GM19468 (cell line): Measurements from ENCODE around the gene GHDC.
"Not testable (repeated sequence)": the region's sequence is repeated elsewhere in the genome, so short reads cannot be mapped to it uniquely, and the experiment has no call there.

ENCODE experiments used
- ATAC-seq: cut with Tn5 transposase; IDR thresholded peaks from one replicate; pipeline ENCODE4 v1.9.1; 2021; ENCODE audit warnings: mild to moderate bottlenecking, moderate library complexity, moderate number of reproducible peaks; ENCODE audit not compliant: unreplicated experiment; ENCODE audit errors: extremely low read depth

The GHDC gene, protein sequence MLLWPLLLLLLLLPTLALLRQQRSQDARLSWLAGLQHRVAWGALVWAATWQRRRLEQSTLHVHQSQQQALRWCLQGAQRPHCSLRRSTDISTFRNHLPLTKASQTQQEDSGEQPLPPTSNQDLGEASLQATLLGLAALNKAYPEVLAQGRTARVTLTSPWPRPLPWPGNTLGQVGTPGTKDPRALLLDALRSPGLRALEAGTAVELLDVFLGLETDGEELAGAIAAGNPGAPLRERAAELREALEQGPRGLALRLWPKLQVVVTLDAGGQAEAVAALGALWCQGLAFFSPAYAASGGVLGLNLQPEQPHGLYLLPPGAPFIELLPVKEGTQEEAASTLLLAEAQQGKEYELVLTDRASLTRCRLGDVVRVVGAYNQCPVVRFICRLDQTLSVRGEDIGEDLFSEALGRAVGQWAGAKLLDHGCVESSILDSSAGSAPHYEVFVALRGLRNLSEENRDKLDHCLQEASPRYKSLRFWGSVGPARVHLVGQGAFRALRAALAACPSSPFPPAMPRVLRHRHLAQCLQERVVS

DNA sequence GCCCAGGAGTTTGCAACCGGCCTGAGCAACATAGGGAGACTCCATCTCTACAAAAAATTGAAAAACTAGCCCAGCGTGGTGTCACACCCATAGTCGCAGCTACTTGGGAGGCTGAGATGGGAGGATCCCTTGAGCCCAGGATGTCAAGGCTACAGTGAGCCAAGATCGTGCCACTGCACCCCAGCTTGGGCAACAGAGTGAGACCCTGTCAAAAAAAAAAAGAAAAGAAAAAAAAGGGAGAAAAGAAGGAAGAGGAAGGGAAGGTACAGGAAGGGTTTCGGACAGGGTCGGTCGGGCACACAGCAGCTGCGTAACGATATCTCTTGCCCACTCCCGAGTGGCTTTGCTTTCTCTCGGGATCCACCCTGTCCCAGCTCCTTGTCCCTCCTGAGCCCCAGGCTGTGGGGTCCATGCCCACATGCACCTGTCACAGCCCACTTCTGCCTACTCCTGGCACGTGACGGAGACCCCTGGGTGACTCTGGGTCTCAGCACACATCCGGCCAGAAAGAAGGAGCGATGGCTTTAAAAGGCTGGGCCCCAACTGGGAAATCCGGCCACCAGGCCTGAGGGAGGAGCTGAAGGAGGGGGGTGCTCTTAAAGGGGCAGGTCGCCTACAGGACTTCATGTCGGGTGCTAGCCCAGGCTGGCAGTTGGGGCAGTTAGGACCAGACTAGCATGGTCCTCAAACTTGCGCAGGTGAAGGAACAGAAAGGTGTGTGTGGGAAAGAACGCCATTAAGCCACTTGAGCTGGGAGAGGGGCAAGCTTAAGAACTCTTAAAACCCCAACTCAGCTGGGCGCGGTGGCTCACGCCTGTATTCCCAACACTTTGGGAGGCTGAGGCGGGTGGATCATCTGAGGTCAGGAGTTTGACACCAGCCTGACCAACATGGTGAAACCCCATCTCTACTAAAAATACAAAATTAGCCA lies at the start of gene GHDC:
Gene GHDC, minus strand, starts transcription at position 526 of the 931 bp plus-strand sequence. CDS start 913 bp downstream, outside the sequence.
- no peak for ATAC-seq

DNA sequence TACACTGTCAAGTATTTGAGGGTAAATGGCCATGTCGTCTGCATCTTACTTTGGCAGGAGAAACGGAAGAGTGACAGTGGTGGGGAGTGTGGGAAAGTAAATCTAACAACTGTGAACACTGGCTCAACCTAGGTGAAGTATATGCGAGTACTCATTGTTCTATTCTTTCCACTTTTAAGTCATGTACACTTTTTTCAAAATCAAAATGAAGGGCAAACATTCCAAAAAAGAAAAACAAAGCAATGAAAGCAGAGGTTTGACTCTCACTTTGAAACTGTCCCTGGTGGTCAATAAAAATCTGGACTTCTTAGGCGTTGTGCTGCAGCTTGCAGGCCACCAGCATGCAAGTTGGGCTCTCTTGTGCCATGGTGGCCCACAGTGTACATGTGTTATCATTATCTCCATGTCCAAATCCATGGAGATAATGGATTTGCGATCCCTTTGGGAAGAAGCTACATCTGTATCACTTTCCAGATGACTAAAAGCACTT lies 49.2 kb upstream of the GHDC start:
- no peak for ATAC-seq

DNA sequence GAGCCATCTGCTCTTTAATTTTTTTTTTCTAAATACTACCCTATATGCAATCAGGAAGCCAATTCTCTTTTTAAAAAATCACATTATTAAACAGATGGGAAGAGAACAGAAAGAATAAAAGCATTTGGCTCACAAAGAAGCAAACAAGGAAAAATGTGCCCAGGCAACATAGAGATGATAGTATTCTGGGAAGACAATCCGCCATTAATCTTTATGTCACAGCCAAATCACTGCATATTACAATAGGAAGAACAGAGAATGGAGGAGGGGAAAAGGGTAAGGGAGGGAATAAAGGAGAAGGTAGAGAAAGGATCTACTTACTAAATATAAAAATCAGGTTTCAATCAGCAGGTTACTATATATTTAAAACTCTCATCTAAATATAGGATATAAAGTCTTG lies 47.6 kb upstream of the GHDC start:
- ATAC-seq: no peak

DNA sequence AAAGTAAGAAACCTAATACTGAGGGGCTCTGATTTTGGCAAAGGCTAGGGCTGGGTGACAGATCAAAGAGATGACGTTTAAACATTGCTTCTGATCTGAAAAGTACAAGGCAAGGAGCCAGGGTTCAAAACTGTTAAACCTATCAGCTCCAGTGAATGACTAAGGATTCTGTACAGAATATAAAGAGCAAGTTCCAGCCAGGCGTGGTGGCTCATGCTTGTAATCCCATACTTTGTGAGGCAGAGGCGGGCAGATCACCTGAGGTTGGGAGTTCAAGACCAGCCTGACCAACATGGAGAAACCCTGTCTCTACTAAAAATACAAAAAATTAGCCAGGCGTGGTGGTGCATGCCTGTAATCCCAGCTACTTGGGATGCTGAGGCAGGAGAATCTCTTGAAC lies 46.6 kb upstream of the GHDC start:
- ATAC-seq: not testable (repeated sequence)

GRCh38 chr17:42240201-42240600 lies 45.9 kb upstream of the GHDC start:
- ATAC-seq: no peak

DNA sequence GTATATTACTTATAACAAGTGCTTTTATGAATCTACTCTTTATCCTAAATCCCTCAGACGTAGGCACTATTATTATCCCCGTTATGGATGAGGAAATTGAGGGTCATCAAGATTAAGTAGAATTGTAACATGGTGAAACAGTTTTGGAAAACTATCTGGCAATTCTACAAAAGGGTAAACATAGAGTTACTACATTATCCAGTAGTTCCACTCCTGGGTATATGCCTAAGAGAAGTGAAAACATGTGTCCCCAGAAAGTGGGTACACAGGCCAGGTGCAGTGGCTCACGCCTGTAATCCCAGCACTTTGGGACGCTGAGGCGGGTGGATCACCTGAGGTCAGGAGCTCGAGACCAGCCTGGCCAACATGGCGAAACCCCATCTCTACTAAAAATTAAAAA lies 45.3 kb upstream of the GHDC start:
- ATAC-seq: not testable (repeated sequence)

DNA sequence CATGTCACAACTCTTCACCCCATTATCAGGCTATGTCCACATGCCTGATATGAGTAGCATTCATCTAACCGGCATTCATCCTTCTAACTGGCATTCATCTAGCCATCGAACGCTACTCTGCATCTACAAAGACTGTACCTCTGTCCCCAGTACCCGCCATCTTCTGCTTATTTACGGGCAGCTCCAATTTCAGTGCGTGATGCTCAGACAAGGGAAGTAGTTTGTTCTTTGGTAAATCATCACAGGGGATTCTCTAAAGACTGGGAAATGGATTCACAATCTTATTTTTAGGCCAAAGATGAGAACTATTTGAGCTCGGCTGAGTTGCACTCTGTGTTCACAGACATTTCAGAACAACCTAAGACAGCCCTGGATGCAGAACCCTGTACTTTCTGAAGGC lies 42.5 kb upstream of the GHDC start:
- ATAC-seq: no peak

DNA sequence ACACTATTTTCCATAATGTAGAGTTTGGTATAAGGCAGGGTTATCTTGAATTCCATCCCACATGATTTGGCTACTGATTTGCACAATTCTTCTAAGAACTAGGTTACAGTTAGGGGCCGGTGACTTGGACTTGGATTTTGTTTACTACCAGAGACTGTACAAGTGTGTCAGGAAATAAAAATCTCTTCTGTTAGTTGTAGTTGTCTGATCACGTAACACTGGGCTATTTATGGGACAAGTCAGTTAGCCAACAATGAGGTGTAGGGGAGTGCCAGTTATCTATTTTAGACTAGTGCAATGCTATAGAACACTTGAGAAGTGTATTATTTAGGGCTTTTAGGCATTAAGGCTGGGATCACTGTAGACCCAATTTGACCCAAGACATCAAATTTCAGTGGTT lies 39.7 kb upstream of the GHDC start:
- no peak for ATAC-seq

DNA sequence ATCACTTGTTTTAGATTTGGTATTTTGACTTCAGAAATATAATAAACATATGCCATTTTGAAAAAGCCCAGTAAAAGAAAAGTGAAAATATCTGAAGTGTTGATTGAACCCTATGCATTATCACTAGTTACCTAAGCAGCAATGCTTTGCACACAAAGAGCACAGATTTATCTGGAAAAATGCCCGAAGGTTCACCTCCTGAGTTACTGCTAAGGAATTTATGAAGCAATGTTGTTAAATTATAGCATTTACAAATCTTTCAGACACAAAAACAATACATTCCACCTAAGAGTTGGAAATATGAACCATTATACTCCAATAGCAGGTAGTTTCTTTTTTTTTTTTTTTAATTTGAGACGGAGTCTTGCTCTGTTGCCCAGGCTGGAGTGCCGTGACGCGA lies 38.9 kb upstream of the GHDC start:
- ATAC-seq: no peak

- ATAC-seq: no peak
These were observed 35.9 kb upstream of the GHDC start for GRCh38 chr17:42230225-42230624.

DNA sequence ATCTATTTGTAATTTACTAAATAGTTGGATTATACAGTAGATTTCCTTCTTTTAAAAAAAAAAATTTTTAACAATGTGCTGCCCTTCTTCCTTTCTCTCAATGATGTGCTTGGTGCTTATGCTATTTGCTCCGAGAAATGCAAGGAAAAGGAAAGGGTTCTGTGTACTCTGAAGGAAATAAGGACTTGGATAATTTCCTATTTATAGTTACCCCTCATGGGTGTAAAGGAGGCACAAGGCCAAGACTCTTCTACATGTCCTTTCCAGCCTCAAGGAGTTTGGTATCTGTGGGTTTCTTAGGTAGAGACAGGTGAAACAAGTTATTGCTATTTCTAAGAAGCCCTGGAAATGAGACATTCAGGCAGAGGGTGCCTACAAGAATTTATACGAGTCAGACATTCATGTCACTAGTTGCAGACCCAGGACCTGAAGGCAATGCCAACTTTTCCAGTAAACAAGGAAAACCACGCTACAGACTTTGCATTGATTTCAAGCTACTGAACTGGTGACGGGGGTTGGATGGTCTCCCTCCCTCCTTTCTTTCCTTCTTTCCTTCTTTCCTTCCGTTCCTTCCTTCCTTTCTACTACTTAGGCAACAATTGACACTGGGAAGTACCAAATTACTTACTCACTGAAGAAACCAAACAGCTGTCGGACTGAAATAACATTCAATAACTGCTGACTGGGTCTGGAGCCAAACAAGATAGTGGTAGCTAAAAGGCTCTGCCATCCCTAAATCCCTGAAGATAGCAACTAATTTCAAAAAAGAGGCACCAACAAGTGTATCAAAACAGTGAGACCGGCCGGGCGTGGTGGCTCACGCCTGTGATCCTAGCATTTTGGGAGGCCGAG lies 33.8 kb upstream of the GHDC start:
- ATAC-seq: no peak

GRCh38 chr17:42225646-42226045 lies 31.4 kb upstream of the GHDC start:
- no peak for ATAC-seq

- ATAC-seq: no peak
These were observed 30.4 kb upstream of the GHDC start for GRCh38 chr17:42224651-42225050.

DNA sequence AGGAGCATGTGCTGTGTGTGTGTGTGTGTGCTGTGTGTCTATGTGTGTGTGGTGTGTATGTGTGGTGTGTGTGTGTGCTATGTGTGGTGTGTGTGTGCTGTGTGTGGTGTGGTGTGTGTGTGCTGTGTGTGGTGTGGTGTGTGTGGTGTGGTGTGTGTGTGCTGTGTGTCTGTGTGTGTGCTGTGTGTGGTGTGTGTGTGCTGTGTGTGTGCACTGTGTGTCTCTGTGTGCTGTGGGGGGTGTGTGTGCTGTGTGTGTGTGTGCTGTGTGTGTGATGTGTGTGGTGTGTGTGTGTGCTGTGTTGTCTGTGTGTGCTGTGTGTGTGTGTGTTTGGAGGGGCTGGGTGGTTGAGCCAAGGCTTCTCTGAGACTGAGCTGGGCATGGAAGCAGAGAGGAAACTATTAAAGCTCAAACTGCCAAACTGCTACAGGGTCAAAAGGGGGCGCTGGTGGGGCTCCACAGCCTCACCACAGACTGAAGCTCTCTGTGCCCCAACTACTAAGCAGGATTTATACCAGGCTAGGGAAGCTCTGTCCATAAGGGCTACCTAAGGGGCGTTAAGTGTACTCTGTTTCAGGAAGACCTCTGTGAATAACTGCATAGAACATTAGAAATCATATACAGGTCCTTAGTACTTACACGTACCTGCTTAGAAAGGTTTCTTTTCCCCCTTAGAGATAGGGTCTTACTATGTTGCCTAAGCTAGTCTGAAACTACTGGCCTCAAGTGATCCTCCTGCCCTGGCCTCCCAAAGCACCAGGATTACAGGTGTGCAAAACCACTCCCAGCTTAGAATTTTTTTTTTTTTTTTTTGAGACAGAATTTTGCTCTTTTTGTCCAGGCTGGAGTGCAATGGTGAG lies 27.8 kb upstream of the GHDC start:
- no peak for ATAC-seq

- not testable (repeated sequence) for ATAC-seq
These were observed 25.0 kb upstream of the GHDC start for GRCh38 chr17:42219280-42219679.

DNA sequence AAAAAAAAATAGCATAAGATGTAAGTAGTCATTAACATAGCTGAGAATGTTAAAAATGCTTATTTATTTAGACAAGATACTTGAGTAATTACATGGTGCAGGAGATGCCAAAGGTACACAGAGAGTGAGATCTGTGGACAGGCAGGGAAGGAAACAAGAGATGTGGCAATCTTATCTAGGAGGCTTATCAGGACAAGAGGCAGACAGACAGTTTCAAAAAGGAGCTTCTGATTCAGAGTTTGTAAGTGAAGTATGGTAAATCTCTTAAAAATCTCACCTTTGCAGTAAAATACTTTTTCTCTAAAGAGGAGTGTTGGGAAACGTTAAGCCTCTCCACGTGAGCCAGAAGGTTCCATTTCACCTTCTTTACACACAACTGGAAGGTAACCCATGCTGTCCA lies 19.9 kb upstream of the GHDC start:
- no peak for ATAC-seq

DNA sequence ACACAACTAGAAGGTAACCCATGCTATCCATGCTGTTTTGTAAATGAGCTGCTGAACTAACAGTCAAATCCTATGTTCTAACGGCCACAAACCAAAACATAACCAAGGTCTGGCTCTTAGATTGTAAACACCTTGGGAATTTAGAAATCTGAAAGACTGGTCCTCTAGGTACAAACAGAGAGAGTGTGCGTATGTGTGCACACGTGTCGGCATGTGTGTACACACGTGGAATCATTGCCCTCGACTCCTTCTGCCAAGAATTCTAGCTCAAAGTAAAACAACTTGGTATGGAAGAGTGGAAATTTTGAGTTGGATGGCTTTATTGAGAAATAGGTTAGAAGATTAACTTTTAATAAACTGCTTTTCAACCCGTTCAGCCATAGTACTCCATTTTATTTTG lies 18.1 kb upstream of the GHDC start:
- ATAC-seq: no peak

DNA sequence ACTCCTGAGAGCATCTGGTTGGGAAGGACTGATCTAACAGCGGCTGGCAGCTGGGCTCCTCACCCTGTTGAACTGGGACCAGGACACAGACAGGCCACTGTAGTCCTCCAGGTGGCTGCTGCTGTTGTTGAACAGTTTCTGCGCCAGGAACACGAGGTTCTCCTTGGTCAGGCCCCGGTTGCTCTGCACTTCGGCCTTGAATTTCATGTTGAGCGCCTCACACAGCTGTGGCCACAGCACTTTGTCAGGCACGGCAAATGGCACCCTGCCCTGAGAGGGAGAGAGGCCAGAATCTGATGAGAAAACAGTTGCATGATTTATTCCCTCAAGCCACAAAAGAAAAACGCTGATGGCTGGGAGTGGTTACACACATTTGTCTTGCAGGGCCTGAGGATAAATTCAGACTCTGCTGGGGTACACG lies 17.6 kb upstream of the GHDC start:
- not testable (repeated sequence) for ATAC-seq

- ATAC-seq: no peak
These were observed 15.8 kb upstream of the GHDC start for GRCh38 chr17:42210046-42210445.
